Measurements from ENCODE around the gene IGFBP5.

Gene IGFBP5

GRCh38 chr2:216688731-216689340 lies 6.5 kb downstream of the IGFBP5 start:
- DNase-seq (ENCODE audit: low spot score): no peak

GRCh38 chr2:216687646-216688045 lies 7.7 kb downstream of the IGFBP5 start:
- no peak for DNase-seq (ENCODE audit: low spot score)

DNA sequence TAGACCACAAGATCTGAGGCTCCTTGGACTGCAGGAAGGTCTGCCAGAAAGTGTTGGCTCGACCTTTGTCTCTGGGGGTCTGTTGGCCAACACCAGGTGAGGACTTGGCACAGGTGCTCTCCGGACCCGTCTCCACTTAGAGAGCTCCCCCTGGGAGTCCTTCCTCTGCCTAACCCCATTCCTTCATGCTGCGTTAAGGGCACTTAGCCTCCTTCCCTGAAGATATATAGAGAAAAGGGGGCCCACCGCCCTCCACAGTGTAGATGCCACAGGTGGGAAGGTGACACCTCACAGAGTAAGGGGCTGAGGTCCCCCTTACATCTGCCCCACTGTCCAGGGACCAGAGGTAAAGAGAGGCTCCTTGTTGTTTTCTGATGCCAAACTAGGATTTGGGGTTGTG lies 8.2 kb downstream of the IGFBP5 start:
- DNase-seq (ENCODE audit: low spot score): no peak

DNA sequence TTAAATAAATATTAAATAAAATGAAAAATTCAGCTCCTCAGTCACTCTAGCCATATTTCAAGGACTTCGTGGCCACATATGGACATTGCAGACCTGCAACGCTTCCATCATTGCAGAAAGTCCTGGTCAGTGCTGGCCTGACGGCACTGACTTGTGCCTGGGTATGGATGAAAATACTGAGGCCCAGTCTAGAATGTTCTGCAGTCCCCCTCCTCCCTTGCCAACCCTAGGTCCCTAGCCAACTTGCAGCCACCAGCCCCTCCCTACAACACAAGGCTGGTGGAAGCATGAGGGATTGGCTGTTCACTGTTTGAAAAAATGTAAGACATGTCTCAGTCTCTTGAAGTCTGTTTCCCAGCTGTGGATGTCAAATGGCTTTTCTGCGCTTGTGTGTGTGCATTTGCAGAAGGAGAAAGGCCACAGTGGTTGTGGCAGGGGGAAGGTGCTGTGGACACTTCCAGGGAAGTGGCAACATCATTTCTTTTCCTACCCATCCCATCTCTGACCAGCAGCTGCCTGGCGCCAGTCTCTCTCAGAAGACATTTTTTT lies 9.9 kb downstream of the IGFBP5 start:
- no peak for DNase-seq (ENCODE audit: low spot score)

DNA sequence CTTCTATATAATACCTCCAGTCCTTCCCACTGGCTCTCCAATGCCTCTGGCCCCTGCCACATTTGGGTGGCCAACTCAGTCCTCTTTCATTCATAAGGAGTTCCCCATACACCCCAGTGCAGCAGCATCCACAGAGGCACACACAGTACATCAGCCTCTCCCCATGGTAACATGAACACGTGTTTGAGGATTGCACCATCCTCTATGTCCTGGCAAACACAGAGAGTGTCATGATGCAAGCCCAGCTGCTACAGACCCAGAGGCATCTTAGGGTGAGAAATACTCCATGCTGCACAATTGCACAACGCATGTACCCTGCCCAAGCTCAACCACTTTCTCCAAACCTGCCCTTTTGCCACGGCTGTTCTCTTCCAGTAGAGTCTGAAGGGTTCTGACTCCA lies 11.5 kb downstream of the IGFBP5 start:
- no peak for DNase-seq (ENCODE audit: low spot score)

- no peak for DNase-seq (ENCODE audit: low spot score)
Measured at GRCh38 chr2:216681683-216682082, 13.7 kb downstream of the IGFBP5 start.

GRCh38 chr2:216680951-216681629 lies 14.3 kb downstream of the IGFBP5 start:
- DNase-seq (ENCODE audit: low spot score): no peak

DNA sequence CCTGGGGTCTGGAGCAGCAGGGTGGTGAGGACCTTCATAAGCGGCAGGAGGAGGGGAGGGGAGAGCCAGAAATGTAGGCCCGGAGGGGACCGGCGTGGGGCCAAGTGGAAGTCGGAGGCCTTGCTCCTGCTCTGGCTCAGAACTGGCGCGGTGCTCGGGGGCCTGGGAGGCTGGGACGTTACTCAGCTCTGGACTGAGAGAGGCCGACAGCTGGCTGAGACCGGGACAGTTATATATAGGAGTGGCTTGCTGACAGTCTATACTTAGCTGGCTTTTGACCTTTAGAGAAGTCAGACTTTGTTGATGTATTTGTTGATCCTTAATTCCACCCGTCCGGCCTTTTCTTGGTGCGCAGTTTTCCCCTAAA lies 15.7 kb downstream of the IGFBP5 start:
- DNase-seq (ENCODE audit: low spot score): no peak

DNA sequence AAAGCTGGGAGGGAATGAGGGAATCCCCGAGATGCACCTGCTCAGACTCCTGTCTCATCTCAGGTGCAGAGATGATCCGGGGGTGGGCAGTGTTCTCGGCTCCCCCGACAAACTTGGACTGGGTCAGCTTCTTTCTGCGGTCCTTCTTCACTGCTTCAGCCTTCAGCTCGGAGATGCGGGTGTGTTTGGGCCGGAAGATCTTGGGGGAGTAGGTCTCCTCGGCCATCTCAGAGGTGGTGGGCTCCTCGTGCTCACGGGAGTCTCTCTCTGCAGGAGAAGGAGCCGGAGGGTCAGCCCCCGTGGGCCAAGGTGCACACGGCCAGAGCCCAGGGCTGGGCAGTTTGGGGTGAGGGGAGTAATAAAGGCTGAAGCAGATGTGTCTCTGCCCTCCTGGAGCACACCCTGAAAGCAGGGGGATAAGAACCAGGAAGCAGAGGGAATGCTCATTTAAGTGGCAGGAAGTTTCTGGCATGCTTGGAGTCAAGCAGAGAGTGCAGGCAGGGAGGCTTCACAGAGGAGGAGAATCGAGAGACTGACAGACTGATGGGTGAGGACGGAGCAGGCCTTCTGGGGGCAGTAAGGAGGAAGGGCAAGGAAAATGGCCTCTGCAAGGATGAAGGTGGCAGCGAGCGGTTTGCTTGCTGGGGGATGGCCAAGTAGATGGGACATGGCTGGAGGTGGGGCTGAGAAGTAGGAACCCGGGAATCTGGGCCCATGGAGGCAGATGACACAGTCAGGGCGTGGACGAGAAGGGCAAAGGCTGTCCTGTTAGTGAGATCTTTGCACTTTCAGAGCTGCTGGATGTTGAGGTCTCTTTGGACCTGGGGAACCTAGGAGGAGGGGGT lies 16.3 kb downstream of the IGFBP5 start:
- no peak for DNase-seq (ENCODE audit: low spot score)

GRCh38 chr2:216678098-216678465 lies 17.3 kb downstream of the IGFBP5 start:
- DNase-seq (ENCODE audit: low spot score): no peak

DNA sequence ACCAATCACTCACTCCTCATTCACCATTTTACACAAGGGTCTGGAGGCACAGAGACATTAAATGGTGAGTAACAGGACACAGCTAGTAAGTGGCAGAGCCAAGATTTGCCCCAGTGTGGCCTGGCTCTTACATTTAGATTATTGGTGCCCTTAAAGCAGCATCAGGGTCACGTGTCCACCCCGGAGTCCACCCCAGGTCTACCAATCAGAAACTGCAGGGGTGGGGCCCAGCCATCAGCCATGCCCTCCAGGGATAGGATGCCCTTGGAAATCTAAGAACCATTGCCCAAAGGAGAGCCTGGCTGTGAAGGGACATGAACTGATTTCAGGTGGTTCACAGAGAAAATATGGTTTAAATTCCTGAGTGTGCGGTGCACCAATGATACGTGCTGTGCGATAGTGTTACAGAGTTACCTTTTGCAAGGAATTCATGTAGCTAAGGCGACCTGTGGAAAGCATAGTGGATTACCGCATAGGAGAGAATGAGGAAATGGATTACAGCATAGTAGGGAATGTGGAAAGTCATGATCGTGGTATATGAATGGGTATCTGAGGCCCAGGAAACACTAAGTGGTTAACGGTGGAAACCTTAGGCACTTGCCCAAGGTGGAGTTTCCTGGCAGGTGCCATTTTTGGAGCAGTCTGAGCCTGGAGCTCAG lies 17.8 kb downstream of the IGFBP5 start:
- no peak for DNase-seq (ENCODE audit: low spot score)

DNA sequence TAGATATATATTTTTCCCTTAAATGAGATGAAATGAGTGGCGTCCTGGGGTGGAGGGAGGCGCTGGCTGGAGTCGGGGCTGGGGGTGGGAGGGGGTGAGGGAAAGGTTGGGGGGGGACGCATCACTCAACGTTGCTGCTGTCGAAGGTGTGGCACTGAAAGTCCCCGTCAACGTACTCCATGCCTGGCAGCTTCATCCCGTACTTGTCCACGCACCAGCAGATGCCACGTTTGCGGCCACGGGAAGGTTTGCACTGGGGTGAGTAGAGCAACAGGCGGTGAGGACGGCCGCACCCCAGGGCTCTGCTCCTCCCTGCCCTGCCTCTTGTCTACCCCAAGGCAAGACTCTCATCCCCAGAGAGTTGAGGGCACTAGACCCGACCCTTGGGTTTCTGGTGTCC lies 18.7 kb downstream of the IGFBP5 start:
- DNase-seq (ENCODE audit: low spot score): no peak

DNA sequence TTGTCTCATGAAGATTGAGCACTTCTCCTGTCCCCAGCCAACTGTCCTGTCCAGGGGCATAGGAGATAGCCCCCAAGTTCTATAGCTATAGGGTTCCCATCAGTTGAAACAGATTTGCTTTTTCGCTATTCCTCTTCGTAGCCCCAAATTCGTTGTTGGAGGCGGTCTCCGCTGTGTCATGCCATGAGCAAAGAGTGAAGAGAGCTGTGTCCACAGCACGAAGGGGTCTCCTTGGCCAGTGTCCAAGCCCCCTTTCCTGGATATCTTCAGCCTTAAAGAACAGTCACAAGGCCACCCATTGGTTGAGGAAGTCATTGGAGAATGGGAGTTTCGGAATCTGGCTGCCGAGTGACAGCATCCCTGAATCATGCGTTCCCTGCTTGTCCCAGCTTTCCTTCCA lies 21.0 kb downstream of the IGFBP5 start:
- DNase-seq (ENCODE audit: low spot score): no peak

DNA sequence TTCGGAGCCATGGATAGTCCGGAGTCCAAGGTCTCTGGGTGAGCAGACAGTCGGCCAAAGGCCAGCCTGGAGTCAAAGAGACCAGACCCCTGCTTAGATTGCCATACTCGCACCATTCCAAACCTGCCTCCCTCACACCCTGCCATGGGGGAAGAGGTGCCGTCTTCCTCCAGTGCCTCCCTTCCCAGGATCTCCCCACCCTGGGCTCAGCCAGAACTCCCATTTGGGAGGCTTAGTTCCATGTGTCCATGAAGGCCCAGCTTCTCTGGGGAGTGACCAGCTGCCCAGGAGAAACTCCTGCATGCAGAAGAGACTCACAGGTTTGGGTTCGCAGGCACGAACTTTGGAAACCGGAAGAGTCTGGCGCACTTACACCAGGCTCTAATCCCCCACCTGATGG lies 21.7 kb downstream of the IGFBP5 start:
- no peak for DNase-seq (ENCODE audit: low spot score)

DNA sequence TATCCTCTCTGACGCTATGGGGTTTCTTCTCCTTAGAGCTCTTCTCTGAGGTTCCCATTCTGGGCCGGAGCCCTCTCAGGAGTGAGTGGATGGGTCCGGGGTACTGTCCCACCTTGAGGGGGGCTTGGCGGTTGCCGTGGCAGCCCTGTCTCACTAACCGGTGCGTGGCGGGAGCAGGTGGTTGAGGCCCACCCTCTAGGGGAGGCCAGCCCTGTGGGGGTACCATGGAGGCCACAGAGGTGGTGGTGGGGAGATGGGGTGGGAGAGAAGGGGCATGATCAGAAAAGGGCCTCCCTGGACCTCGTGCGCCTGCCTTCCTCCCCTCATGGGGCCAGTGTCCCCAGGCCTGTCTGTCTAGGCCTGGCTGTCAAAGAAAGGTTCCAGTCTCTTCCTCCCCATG lies 22.3 kb downstream of the IGFBP5 start:
- no peak for DNase-seq (ENCODE audit: low spot score)

DNA sequence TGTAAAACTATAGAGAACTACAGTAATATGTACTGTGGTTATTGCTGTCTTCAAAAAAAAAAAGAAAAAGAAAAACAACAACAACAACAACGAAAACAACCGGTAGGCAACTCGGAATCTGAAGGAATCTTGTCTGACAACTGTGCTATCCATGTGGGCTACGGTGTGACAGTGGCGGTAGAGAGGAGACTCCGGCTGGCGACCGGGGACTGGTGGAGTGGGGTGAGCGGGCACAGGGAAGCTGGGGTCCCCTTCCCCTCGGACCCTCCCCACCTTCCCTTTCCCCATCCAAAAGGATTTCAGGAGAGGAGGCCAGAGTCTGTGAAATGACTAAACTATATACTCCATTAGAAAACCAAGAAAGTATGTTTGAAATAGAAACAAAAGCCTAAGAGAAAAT lies 22.9 kb downstream of the IGFBP5 start:
- DNase-seq (ENCODE audit: low spot score): no peak

- DNase-seq (ENCODE audit: low spot score): no peak
Measured at GRCh38 chr2:216671791-216672343, 23.5 kb downstream of the IGFBP5 start.

GRCh38 chr2:216671081-216671411 lies 24.3 kb downstream of the IGFBP5 start:
- DNase-seq (ENCODE audit: low spot score): no peak

DNA sequence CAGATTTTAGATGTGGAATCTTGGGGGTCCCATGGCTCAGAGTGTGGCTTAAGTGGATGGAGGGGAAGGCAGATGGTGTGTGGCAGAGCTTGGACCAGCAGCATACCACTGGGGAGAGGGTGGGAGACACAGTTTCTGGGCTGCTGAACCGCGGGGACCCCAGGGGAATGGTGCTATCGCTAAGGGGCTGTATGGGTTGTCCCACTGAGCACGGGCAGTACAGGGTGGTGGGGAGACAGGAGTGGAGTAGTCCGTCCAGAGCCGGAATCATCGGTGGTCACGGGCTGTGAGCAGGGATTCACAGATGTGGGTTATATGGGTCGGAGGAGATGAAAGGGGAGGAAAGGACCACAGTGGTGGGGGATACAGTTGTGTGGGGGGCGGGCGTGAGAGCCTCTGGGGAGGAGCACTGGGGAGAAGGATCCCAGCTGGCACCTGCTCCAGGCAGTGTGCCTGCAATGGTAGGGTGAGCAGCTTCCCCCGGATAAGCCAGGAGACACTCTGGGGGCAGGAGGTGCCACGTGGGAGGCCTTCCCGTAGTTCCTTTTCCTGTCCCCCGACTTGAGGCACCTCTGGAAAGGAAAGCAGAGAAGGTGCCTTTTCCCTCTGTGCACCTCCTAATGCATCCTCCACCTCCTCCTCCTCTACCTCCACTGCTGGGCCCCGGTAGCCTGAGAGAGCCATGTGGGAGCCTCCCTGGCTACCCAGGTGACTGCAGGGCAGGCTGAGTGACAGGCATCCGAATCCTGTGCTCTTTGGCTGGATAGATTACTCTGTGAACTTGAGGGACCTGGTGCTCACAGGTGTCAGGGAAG lies 24.9 kb downstream of the IGFBP5 start:
- DNase-seq (ENCODE audit: low spot score): no peak

GRCh38 chr2:216666461-216667233 lies 28.7 kb downstream of the IGFBP5 start:
- peak; percentile 84 for DNase-seq (ENCODE audit: low spot score)
